NCI-H1417 treated with DMSO at 0.1 percent for 48 hours (cell line): ENCODE measurements around the gene POLH.
"Not testable (repeated sequence)": the region's sequence is repeated elsewhere in the genome, so short reads cannot be mapped to it uniquely, and the experiment has no call there.

ENCODE experiments used
- DNase-seq: peaks from one replicate; lab custom pipeline; 2025; lab: John Stamatoyannopoulos, UW

POLH gene

GRCh38 chr6:43633002-43633401 lies 57.0 kb downstream of the POLH start:
- not testable (repeated sequence) for DNase-seq

GRCh38 chr6:43634702-43635303 lies 58.8 kb downstream of the POLH start:
- DNase-seq: no peak

DNA sequence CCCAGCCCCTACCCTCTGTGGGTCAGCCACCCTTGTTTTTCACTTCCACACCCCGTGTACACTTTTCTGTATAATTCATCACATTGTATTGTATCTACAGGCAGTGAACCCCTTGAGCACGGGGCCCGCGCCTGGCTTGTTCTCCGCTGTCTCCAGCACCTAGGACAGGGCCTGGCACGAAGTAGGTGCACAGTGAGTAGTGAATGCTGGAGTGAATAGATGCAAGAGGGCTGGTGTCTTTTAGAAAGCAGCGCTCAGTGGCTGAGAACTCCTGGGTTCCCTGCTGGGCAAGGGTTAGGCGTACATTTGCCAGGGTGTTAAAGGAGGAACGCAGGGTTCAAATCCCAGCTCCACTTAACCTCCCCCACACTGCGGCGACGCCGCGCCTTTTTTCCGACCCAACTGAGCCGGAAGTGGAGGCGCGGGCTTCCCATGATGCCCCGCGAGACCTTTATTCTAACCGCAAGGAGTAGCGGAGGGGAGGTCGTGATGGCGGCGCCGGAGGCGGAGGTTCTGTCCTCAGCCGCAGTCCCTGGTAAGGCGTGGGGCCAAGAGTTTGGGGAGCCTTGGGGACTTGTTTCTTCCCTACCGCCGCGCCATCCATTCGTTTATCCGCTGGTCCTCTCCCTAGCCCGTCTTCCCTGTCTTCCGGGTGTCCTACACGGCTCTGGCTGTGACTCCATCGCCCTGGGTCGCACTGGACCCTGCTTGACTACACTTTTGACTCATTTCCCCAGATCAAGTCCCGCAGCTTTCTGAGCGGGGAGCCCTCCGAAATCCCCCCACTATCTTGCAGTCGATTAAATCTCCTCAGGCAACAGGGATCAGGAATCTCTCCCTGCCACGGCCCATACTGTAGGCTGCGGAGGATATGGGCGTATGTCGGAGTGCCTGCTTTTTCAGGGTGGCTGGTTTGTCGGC lies 59.7 kb downstream of the POLH start, which contains the start of gene MAD2L1BP:
MAD2L1BP (plus strand) TSS at position 454 of the 921 bp plus-strand sequence; CDS start at position 490, 36 bp downstream.
- DNase-seq: peak; percentile 32

GRCh38 chr6:43636308-43636659 lies 60.3 kb downstream of the POLH start:
- no peak for DNase-seq

- no peak for DNase-seq
Measured at GRCh38 chr6:43639984-43640800, 64.2 kb downstream of the POLH start.

GRCh38 chr6:43644940-43645612 lies 69.1 kb downstream of the POLH start, which contains the start of gene RSPH9:
Gene RSPH9, plus strand, starts transcription at chr6:43645036. Its CDS starts 63 bp downstream, at chr6:43645099.
- no peak for DNase-seq

GRCh38 chr6:43645613-43645964 lies 69.6 kb downstream of the POLH start:
- DNase-seq: no peak

GRCh38 chr6:43647613-43648012 lies 71.6 kb downstream of the POLH start:
- no peak for DNase-seq

- no peak for DNase-seq
Measured at GRCh38 chr6:43648248-43648647, 72.3 kb downstream of the POLH start.

DNA sequence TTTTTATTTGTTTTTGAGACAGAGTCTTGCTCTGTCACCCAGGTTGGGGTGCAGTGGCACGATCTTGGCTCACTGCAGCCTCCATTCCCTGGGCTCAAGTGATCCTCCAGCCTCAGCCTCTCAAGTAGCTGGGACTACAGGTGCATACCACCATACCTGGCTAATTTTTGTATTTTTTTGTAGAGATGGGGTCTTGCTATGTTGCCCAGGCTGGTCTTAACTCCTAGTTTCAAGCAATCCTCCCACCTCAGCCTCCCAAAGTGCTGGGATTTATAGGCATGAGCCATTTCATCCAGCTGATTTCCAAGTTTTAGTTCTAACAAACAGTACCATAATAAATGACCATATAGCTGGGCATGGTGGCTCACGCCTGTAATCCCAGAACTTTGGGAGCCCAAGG lies 76.8 kb downstream of the POLH start:
- not testable (repeated sequence) for DNase-seq

DNA sequence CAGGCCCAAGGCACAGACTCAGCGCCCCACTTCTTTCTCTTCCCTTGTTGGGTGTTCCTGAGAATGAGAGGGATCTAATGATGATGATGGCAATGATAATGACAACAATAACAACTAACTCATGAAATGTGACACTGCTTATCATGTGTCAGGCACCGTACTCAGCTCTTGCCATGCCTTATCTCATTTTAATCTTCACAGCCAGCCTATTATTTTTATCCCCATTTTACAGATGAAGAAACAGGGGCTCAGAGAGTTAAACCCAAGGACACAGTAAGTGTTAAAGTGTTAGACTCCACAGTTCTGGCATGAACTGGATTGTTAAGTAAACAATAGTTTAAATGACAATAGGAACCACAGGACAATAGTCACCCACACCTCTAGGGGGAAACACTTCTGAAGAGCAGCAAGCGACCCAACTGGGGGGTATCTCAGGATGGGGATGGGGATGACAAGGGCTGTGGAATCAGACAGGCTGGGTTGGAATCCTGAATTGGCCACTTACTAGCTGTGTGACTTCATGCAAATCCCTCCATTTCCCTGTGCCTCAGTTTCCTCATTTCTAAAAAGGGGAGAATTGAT lies 81.3 kb downstream of the POLH start:
- DNase-seq: no peak

DNA sequence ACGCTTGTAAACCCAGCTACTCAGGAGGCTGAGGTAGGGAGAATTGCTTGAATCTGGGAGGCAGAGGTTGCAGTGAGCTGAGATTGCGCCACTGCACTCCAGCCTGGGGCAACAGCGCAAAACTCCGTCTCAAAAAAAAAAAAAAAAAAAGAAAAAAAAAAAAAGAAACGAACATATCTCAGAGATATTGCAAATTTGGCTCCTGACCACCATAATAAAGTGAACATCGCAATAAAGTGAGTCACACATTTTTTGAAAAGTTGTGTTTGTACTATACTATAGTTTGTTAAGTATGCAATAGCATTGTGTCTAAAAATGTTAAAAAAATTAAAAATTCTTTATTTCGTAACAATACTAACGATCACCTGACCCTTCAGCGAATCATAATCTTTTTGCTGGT lies 82.2 kb downstream of the POLH start:
- no peak for DNase-seq

DNA sequence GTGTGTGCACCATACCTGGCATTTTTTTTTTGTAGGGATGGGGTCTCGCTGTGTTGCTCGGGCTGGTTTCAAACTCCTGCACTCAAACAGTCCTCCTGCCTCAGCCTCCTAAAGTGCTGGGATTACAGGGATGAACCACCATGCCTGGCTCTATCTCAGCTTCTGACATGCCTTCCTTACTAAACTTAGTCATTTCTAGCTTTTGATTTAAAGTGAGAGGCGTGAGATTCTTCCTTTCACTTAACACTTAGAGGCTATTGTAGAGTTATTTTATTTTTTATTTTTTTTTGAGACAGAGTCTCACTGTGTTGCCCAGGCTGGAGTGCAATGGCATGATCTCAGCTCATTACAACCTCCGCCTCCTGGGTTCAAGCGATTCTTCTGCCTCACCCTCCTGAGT lies 87.0 kb downstream of the POLH start:
- not testable (repeated sequence) for DNase-seq
